ENCODE measurements around the gene ARMC3.

ARMC3 gene

GRCh38 chr10:23013581-23014335 is 85.9 kb downstream of the ARMC3 start:
- H3K27ac ChIP-seq = no peak overlapping the region
- no peak for TF ChIP-seq ZFX (IDR thresholded peaks at IDR 0.05; ENCODE audit: borderline replicate concordance)
- TF ChIP-seq CTCF (IDR thresholded peaks at IDR 0.05) = no peak

- TF ChIP-seq CTCF (IDR thresholded peaks at IDR 0.05) (no peak), ZFX (IDR thresholded peaks at IDR 0.05; ENCODE audit: borderline replicate concordance) (no peak)
- H3K27ac ChIP-seq = no peak overlapping the region
Measured at GRCh38 chr10:23015021-23015707, 87.3 kb downstream of the ARMC3 start.

- TF ChIP-seq ZFX (IDR thresholded peaks at IDR 0.05; ENCODE audit: borderline replicate concordance) = no peak
- TF ChIP-seq CTCF (IDR thresholded peaks at IDR 0.05) = no peak
Measured at GRCh38 chr10:23016636-23017035, 88.8 kb downstream of the ARMC3 start.

DNA sequence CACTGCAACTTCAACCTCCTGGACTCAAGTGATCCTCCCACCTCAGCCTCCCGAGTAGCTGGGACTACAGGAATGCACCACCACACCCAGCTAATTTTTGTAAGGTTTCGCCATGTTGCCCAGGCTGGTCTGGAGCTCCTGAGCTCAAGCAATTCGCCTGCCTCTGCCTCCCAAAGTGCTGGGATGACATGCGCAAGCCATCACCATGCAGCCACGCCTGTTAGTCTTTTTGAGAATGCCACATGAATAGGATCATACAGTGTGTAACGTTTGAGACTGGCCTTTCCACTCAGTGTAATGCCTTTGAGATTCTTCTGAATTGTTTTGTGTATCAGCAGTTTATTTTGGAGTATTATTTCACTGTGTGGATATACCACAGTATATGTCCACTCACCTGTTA is 91.8 kb downstream of the ARMC3 start:
- H3K27ac ChIP-seq = no peak overlapping the region
- no peak for TF ChIP-seq ZFX (IDR thresholded peaks at IDR 0.05; ENCODE audit: borderline replicate concordance)
- no peak for TF ChIP-seq CTCF (IDR thresholded peaks at IDR 0.05)

More at GRCh38 chr10:23016636-23017035, 88.8 kb downstream of the ARMC3 start:
- H3K27ac ChIP-seq = no peak overlapping the region

- TF ChIP-seq CTCF (IDR thresholded peaks at IDR 0.05) (no peak), ZFX (IDR thresholded peaks at IDR 0.05; ENCODE audit: borderline replicate concordance) (no peak)
Measured at GRCh38 chr10:23021430-23021829, 93.6 kb downstream of the ARMC3 start.

DNA sequence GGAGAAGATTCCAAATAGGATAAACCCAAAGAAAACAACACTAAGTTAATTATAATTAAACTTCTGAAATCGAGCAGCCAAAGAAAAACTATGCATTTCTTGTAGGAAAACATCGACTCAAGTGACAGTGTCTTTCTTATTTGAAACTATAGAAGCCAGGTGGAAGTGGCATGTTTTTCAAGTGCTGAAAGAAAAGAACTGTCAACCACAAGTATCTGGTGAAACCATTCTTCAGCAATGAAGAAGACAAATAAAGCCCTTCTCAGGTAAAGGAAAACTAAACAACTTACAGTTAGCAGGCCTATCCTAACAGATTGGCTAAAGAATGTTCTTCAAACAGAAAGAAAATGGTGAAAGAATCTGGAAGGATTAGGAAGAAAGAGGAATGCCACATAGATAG is 96.1 kb downstream of the ARMC3 start:
- no peak for TF ChIP-seq CTCF (IDR thresholded peaks at IDR 0.05)
- no peak for TF ChIP-seq ZFX (IDR thresholded peaks at IDR 0.05; ENCODE audit: borderline replicate concordance)

More at GRCh38 chr10:23021430-23021829, 93.6 kb downstream of the ARMC3 start:
- H3K27ac ChIP-seq = no peak overlapping the region

GRCh38 chr10:23031318-23031717 is 103.5 kb downstream of the ARMC3 start:
- no peak for TF ChIP-seq ZFX (IDR thresholded peaks at IDR 0.05; ENCODE audit: borderline replicate concordance)
- TF ChIP-seq CTCF (IDR thresholded peaks at IDR 0.05) = no peak
- no peak overlapping the region for H3K27ac ChIP-seq

More for the DNA sequence above, 96.1 kb downstream of the ARMC3 start:
- H3K27ac ChIP-seq = no peak overlapping the region

All from 22Rv1 (cell line).